ENCODE measurements around the gene ASAP2. TPM values are rescaled to one million over a fixed set of nuclear protein-coding genes. Genes with fewer than 3 reads are reported as not detected.

Gene ASAP2
- total RNA-seq, 1 donor from 2014 or later, result 45.6 TPM

DNA sequence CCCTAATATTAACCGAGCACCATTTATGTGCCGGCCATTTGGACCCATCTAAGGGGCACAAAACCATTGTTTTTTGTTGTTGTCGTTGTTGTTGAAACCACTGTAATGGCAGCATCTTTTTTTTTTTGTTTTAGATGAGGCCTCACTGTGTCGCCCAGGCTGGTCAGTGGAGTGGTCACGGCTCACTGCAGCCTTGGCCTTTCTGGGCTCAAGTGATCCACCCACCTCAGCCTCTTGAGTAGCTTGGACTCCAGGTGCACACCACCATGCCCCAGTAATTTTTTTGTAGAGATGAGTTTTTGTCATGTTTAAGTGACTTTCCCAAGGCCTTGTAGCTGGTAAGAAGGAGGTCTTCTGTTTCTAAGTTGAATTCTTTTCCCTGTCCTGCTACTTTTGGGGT lies 33.0 kb downstream of the ASAP2 start:
- TF ChIP-seq, protein P1, sequence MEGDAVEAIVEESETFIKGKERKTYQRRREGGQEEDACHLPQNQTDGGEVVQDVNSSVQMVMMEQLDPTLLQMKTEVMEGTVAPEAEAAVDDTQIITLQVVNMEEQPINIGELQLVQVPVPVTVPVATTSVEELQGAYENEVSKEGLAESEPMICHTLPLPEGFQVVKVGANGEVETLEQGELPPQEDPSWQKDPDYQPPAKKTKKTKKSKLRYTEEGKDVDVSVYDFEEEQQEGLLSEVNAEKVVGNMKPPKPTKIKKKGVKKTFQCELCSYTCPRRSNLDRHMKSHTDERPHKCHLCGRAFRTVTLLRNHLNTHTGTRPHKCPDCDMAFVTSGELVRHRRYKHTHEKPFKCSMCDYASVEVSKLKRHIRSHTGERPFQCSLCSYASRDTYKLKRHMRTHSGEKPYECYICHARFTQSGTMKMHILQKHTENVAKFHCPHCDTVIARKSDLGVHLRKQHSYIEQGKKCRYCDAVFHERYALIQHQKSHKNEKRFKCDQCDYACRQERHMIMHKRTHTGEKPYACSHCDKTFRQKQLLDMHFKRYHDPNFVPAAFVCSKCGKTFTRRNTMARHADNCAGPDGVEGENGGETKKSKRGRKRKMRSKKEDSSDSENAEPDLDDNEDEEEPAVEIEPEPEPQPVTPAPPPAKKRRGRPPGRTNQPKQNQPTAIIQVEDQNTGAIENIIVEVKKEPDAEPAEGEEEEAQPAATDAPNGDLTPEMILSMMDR (conservative IDR thresholded peaks at IDR 0.05), result no peak
- H3K4me1 Mint-ChIP-seq (ENCODE audit: unreplicated experiment), result peaks cover 60% of the 10 kb centered on the region
- no peak for DNase-seq (ENCODE audit: extremely low spot score, unreplicated experiment)
- H3K4me3 Mint-ChIP-seq, result no peak overlapping the region
- peaks cover 10% of the 10 kb centered on the region for H3K36me3 Mint-ChIP-seq
- H3K27me3 Mint-ChIP-seq, result no peaks in the 10 kb centered on the region
- H3K9me3 Mint-ChIP-seq, result no peaks in the 10 kb centered on the region
- H3K27ac Mint-ChIP-seq, result no peak overlapping the region

DNA sequence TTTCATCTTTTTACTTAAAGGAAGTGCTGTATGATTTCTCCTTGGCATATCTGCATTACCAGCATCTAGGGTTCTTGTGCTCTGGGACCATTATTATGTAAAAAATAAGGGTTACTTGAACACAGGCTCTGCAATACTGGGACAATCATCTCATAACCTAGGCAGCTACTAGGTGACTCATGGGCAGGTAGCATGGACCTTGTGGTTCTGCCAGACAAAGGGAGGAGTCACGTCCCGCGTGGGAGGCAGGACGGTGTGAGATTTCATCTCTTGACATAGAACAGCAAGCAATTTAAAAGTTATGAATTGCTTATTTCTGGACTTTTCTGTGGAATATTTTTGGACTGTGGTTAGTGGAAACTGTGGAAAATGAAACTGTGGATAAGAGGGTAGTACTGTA lies 34.1 kb downstream of the ASAP2 start:
- Mint-ChIP-seq H3K27me3 (no peaks in the 10 kb centered on the region), H3K4me1 (ENCODE audit: unreplicated experiment) (peaks cover 60% of the 10 kb centered on the region), H3K9me3 (no peaks in the 10 kb centered on the region), H3K36me3 (peaks cover 10% of the 10 kb centered on the region), H3K4me3 (no peak overlapping the region), H3K27ac (peak overlapping the region; percentile 56)
- TF ChIP-seq, protein P1 (conservative IDR thresholded peaks at IDR 0.05), result no peak
- no peak for DNase-seq (ENCODE audit: extremely low spot score, unreplicated experiment)

DNA sequence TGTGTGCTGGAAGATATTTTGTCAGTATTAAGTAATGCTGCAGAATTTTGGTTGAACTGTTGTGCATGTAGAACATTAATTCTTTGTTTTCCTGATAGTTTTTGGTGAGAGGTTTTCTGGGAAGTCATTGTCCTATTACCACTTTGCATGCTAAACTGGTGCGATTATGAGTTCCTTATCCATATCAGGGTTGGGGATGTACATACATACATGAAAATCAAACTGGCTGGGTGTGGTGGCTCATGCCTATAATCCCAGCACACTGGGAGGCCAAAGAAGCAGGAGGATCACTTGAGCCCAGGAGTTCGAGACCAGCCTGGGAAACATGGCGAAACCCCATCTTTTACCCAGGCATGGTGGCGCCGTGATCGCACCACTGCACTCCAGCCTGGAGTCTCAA lies 34.6 kb downstream of the ASAP2 start:
- Mint-ChIP-seq H3K9me3 (no peaks in the 10 kb centered on the region), H3K4me3 (no peak overlapping the region), H3K4me1 (ENCODE audit: unreplicated experiment) (peaks cover 56% of the 10 kb centered on the region), H3K27me3 (no peaks in the 10 kb centered on the region), H3K36me3 (peaks cover 10% of the 10 kb centered on the region), H3K27ac (peak overlapping the region; percentile 56)
- TF ChIP-seq, protein P1 (conservative IDR thresholded peaks at IDR 0.05), result no peak
- no peak for DNase-seq (ENCODE audit: extremely low spot score, unreplicated experiment)

DNA sequence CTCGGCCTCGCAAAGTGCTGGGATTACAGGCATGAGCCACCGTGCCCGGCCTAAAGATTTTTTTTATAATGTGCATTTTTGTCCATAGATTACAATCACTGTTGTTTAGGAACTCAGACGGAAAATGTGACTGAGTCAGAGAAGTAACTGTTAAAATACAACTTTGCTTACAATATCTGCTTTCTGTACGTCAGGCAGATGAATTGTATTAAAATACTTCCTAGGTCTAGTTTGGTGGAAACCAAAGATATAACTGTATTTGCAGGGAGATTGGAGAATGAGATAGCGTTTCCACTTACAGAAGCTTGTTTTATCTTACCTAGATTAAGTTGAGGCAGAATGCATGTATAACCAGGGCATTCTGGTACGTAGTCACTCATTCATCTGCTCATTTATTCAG lies 36.7 kb downstream of the ASAP2 start:
- no peak for DNase-seq (ENCODE audit: extremely low spot score, unreplicated experiment)
- peaks cover 10% of the 10 kb centered on the region for H3K36me3 Mint-ChIP-seq
- H3K9me3 Mint-ChIP-seq, result no peaks in the 10 kb centered on the region
- TF ChIP-seq, protein P1 (conservative IDR thresholded peaks at IDR 0.05), result no peak
- no peaks in the 10 kb centered on the region for H3K27me3 Mint-ChIP-seq
- peaks cover 62% of the 10 kb centered on the region for H3K4me1 Mint-ChIP-seq (ENCODE audit: unreplicated experiment)
- no peak overlapping the region for H3K4me3 Mint-ChIP-seq
- no peak overlapping the region for H3K27ac Mint-ChIP-seq

DNA sequence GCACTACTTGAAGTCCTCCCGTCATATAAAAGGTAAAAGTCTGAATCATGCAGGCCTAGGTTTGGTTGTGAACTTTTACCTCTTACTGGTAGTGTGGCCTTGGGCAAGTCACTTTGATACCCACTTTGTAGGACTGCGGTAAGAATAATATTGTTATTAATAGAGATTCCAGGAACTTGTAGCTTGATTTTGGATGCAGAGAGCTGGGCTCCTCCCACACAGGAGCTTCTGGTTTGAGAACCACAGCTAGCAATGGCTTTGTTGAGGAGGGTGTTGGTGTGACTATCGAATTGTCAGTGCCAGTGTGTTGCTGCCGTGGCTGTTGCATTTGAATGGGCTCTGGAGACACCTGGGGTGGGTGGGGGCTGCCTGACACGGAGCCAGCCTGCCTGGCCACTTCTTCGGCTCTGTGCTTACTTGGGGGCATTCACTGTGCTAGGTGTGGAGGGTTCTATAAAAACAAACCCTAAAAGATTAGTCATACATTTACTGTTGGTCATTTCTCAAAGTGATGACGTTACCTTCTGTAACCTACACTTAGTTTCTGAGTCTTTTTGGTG lies 38.5 kb downstream of the ASAP2 start:
- H3K4me1 Mint-ChIP-seq (ENCODE audit: unreplicated experiment), result peaks cover 70% of the 10 kb centered on the region
- H3K9me3 Mint-ChIP-seq, result no peaks in the 10 kb centered on the region
- peak overlapping the region; percentile 53 for H3K4me3 Mint-ChIP-seq
- no peaks in the 10 kb centered on the region for H3K27me3 Mint-ChIP-seq
- DNase-seq (ENCODE audit: extremely low spot score, unreplicated experiment), result no peak
- TF ChIP-seq, protein P1 (conservative IDR thresholded peaks at IDR 0.05), result no peak
- peak overlapping the region; percentile 92 for H3K27ac Mint-ChIP-seq
- H3K36me3 Mint-ChIP-seq, result peaks cover 10% of the 10 kb centered on the region

DNA sequence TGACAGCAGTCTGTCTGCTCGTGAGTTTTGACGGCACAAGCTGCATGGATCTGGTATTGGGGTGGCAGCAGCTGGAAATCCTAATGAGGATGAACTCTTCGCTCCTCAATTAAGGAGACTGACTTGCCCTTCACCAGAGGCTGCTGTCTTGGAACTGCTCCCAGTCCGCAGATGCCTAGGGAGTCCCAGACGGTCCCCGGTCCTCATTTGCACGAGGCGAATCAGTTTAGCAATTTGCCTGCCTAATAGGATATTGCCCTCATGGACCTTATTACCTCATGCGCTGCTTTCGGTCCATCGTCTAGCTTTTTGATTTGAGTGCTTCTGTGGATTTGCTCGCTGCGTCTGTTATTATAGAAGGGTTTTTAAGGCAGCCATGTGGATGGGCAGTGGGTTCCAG lies 40.6 kb downstream of the ASAP2 start:
- Mint-ChIP-seq H3K36me3 (peaks cover 4% of the 10 kb centered on the region), H3K4me3 (no peak overlapping the region), H3K4me1 (ENCODE audit: unreplicated experiment) (peaks cover 77% of the 10 kb centered on the region), H3K27ac (no peak overlapping the region), H3K9me3 (peaks cover 4% of the 10 kb centered on the region), H3K27me3 (no peaks in the 10 kb centered on the region)
- TF ChIP-seq, protein P1 (conservative IDR thresholded peaks at IDR 0.05), result no peak
- DNase-seq (ENCODE audit: extremely low spot score, unreplicated experiment), result no peak

All from type B pancreatic cell (in vitro differentiated cells).